HFF-Myc (cell line): ENCODE data around the gene SHISA8.

Experiments used
- DNase-seq: peaks from one replicate; pipeline ENCODE4 v3.0.0-alpha.2; 2011; ENCODE audit warnings: low read depth; ENCODE audit errors: extremely low read depth
- H3K4me3 ChIP-seq: replicated peaks from 2 replicates; pipeline ENCODE4 v1.5.1; 2011; ENCODE audit warnings: low read depth, mild to moderate bottlenecking, control low read depth, low read length
- TF ChIP-seq, protein P1 (sequence below): IDR thresholded peaks from 2 replicates; pipeline ENCODE4 v1.5.1; 2012; ENCODE audit warnings: mild to moderate bottlenecking, low read depth, low read length, control low read depth; ENCODE audit errors: missing control alignments

The SHISA8 gene

DNA sequence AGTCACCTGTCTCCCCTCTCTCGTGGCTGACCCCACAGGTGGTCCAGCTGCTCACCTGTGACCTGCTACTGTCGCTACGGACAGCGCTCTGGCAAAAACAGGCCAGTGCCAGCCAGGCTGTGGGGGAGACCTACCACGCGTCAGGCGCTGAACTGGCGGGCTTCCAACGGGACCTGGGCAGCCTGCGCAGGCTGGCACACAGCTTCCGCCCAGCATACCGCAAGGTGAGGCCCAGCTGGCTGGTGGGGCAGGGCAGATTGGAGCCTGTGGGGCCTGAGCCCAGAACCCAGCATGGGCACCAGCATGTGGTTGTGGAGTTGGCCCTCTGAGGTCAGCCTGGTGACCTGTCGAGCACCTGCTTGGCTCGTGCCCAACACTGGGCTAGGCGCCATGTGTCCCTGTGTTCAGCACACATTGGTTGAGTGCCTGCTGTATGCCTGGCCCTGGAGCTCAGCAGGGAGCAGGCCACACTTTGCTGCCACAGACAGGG is 11.9 kb downstream of the SHISA8 start:
- DNase-seq, result no peak
- TF ChIP-seq, protein P1, sequence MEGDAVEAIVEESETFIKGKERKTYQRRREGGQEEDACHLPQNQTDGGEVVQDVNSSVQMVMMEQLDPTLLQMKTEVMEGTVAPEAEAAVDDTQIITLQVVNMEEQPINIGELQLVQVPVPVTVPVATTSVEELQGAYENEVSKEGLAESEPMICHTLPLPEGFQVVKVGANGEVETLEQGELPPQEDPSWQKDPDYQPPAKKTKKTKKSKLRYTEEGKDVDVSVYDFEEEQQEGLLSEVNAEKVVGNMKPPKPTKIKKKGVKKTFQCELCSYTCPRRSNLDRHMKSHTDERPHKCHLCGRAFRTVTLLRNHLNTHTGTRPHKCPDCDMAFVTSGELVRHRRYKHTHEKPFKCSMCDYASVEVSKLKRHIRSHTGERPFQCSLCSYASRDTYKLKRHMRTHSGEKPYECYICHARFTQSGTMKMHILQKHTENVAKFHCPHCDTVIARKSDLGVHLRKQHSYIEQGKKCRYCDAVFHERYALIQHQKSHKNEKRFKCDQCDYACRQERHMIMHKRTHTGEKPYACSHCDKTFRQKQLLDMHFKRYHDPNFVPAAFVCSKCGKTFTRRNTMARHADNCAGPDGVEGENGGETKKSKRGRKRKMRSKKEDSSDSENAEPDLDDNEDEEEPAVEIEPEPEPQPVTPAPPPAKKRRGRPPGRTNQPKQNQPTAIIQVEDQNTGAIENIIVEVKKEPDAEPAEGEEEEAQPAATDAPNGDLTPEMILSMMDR, result no peak

DNA sequence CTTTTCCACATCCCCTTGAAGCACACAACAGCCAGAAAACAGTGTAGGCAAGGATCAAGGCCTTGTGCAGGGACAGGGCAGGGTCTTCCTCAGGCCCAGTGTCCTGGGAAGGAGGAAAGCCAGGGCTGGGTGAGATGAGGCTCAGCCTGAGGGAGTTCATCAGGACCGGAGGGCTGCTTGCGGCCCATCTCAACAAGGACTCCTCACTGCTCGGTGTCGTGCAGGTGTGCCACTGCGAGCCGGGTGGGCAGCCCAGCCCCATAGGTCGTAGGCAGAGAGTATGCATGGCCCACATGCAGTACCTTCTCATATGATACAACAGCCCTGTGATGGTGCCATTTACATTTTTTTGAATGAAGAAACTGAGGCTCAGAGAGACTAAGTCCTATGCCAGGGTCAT is 12.9 kb downstream of the SHISA8 start:
- TF ChIP-seq, protein P1, result no peak
- no peak for DNase-seq
- no peak overlapping the region for H3K4me3 ChIP-seq

More for the DNA sequence above, 11.9 kb downstream of the SHISA8 start:
- no peak overlapping the region for H3K4me3 ChIP-seq

GRCh38 chr22:41900652-41901312 is 14.1 kb downstream of the SHISA8 start:
- no peak for DNase-seq
- TF ChIP-seq, protein P1, result no peak
- H3K4me3 ChIP-seq, result no peak overlapping the region

- no peak for DNase-seq
- no peak overlapping the region for H3K4me3 ChIP-seq
- TF ChIP-seq, protein P1, result no peak
These were observed 14.8 kb downstream of the SHISA8 start for GRCh38 chr22:41899992-41900651.

DNA sequence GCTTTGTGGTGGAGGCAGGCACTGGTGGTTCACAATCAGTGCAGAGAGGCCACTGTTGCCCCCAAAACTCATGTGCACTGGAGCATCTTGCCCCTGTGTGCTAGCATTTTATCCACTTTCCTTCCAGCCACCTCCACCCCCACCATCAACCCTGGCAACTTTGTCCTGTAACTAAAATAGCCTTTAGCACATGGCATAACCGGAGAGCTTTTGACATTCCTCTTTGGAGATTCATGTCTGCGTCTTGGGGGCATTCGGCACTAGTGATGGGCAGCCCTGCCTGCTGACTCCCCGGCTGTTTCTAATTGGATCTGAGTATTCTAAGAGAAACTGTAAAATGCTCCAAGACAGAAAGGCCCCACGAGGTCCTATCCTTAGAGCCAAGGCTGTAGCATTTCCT is 15.8 kb downstream of the SHISA8 start:
- H3K4me3 ChIP-seq, result no peak overlapping the region
- TF ChIP-seq, protein P1, result no peak
- DNase-seq, result no peak

DNA sequence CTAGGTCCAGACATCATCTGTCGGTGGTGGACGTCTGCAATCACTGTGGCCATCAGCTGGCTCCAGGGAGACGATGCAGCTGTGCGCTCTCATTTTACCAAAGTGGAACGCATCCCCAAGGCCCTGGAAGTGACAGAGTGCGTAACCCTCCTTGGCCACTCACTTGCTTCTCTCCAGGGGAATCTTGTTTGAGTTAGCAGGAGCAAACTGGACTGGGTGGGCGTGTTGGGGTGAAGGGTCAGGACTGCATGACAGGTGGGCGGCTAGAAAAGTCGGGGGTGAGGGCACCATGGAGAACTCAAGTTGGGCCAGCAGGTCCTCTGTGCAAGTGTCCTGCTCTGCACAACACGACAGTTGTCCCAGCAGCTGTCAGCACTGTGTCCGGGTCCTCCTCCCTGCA is 16.2 kb downstream of the SHISA8 start:
- no peak overlapping the region for H3K4me3 ChIP-seq
- no peak for DNase-seq
- TF ChIP-seq, protein P1, result no peak
